Mesenchymal stem cell (in vitro differentiated cells and primary cell): ENCODE measurements around the gene NRXN3.

Experiments
- DNase-seq: peaks from one replicate; pipeline ENCODE4 v3.0.0-alpha.2; 2013
- H2AFZ ChIP-seq: one replicate; pipeline ENCODE4 v1.6.1; 2013; ENCODE audit warnings: low read depth, mild to moderate bottlenecking, control low read depth, inconsistent platforms, low read length, moderate library complexity
- H2AK5ac ChIP-seq: 2 replicates; pipeline ENCODE4 v1.6.1; 2013; ENCODE audit warnings: low read length, moderate library complexity, mild to moderate bottlenecking, inconsistent platforms; ENCODE audit not compliant: severe bottlenecking
- H2BK120ac ChIP-seq: one replicate; pipeline ENCODE4 v1.6.1; 2013; ENCODE audit warnings: low read depth, mild to moderate bottlenecking, inconsistent platforms, low read length, moderate library complexity
- H2BK12ac ChIP-seq, 2 experiments: one replicate each; pipeline ENCODE4 v1.6.1; 2013; ENCODE audit warnings: inconsistent platforms in 2 of 2, low read length in 2 of 2, mild to moderate bottlenecking in 2 of 2, moderate library complexity in 2 of 2, control low read depth in 1 of 2
- H2BK15ac ChIP-seq: one replicate; pipeline ENCODE4 v1.6.1; 2013; ENCODE audit warnings: mild to moderate bottlenecking, low read depth, inconsistent platforms; ENCODE audit not compliant: poor library complexity, severe bottlenecking
- H2BK5ac ChIP-seq: 2 replicates; pipeline ENCODE4 v1.6.1; 2013; ENCODE audit warnings: low read depth, mild to moderate bottlenecking, low read length, control low read depth, inconsistent platforms; ENCODE audit not compliant: poor library complexity, severe bottlenecking
- H3K14ac ChIP-seq, 2 experiments: one replicate each; pipeline ENCODE4 v1.6.1; 2013; ENCODE audit warnings: inconsistent platforms in 2 of 2, low read length in 2 of 2, control low read depth in 1 of 2, mild to moderate bottlenecking in 1 of 2, moderate library complexity in 1 of 2
- H3K18ac ChIP-seq, 2 experiments: one replicate each; pipeline ENCODE4 v1.6.1; 2013; ENCODE audit warnings: inconsistent platforms in 2 of 2, low read length in 2 of 2, control low read depth in 1 of 2, low read depth in 1 of 2, mild to moderate bottlenecking in 1 of 2
- H3K23ac ChIP-seq, 2 experiments: one replicate each; pipeline ENCODE4 v1.6.1; 2013; ENCODE audit warnings: inconsistent platforms in 2 of 2, low read length in 2 of 2, mild to moderate bottlenecking in 2 of 2, moderate library complexity in 2 of 2, control low read depth in 1 of 2
- H3K27ac ChIP-seq: 2 replicates; pipeline ENCODE4 v1.5.1; 2013; ENCODE audit warnings: mild to moderate bottlenecking, moderate library complexity, low read length, control low read depth, inconsistent platforms; ENCODE audit not compliant: poor library complexity, severe bottlenecking
- H3K27me3 ChIP-seq, 2 experiments: 2 replicates each; pipeline versions ENCODE4 v1.6.1 to v1.7.0; 2013; ENCODE audit warnings: low read length in 2 of 2, mild to moderate bottlenecking in 2 of 2, moderate library complexity in 2 of 2, control low read depth in 1 of 2, inconsistent platforms in 1 of 2; ENCODE audit not compliant: control insufficient read depth in 1 of 2, insufficient read depth in 1 of 2
- H3K36me3 ChIP-seq, 2 experiments: 2 replicates each; pipeline versions ENCODE4 v1.6.1 to v1.7.0; 2013; ENCODE audit warnings: low read length in 2 of 2, control low read depth in 1 of 2, inconsistent platforms in 1 of 2, low read depth in 1 of 2, mild to moderate bottlenecking in 1 of 2; ENCODE audit not compliant: insufficient read depth in 2 of 2, control insufficient read depth in 1 of 2
- H3K4ac ChIP-seq, 2 experiments: one replicate each; pipeline ENCODE4 v1.6.1; 2013; ENCODE audit warnings: inconsistent platforms in 2 of 2, low read length in 2 of 2, mild to moderate bottlenecking in 2 of 2, moderate library complexity in 2 of 2, control low read depth in 1 of 2, low read depth in 1 of 2
- H3K4me1 ChIP-seq: 2 replicates; pipeline ENCODE4 v1.6.1; 2013; ENCODE audit warnings: low read depth, low read length, control low read depth; ENCODE audit not compliant: control insufficient read depth, insufficient read depth
- H3K4me2 ChIP-seq: 2 replicates; pipeline ENCODE4 v1.6.1; 2013; ENCODE audit warnings: low read length, mild to moderate bottlenecking, inconsistent platforms; ENCODE audit not compliant: poor library complexity, severe bottlenecking
- H3K4me3 ChIP-seq, 2 experiments: 2 replicates each; pipeline versions ENCODE4 v1.5.1 to v1.7.0; 2013; ENCODE audit warnings: low read length in 2 of 2, mild to moderate bottlenecking in 2 of 2, control low read depth in 1 of 2, low read depth in 1 of 2; ENCODE audit not compliant: insufficient read depth in 1 of 2
- H3K79me1 ChIP-seq: replicated peaks from 2 replicates; pipeline ENCODE4 v1.6.1; 2013; ENCODE audit warnings: mild to moderate bottlenecking, control low read depth, low read length, inconsistent platforms; ENCODE audit not compliant: poor library complexity, severe bottlenecking
- H3K9ac ChIP-seq: 2 replicates; pipeline ENCODE4 v1.7.0; 2013; ENCODE audit warnings: mild to moderate bottlenecking, low read length, moderate library complexity
- H3K9me3 ChIP-seq: 2 replicates; pipeline ENCODE4 v1.7.0; 2013; ENCODE audit warnings: mild to moderate bottlenecking, low read length; ENCODE audit not compliant: control insufficient read depth
- H4K8ac ChIP-seq: one replicate; pipeline ENCODE4 v1.6.1; 2013; ENCODE audit warnings: inconsistent platforms, mild to moderate bottlenecking, low read length, moderate library complexity
- H4K91ac ChIP-seq: one replicate; pipeline ENCODE4 v1.6.1; 2013; ENCODE audit warnings: mild to moderate bottlenecking, low read length, inconsistent platforms
- WGBS: methylation state at CpG from one replicate; pipeline ENCODE4 v1.1.7; 2013; ENCODE audit warnings: mixed read lengths; 5-methylcytosine and 5-hydroxymethylcytosine counted together

NRXN3 gene

GRCh38 chr14:78186277-78186676, 16.1 kb downstream of the NRXN3 start:
- H3K18ac ChIP-seq = no peak overlapping the region
- H2BK12ac ChIP-seq = no peak overlapping the region
- no peak overlapping the region for H3K4me2 ChIP-seq
- no peak overlapping the region for H3K14ac ChIP-seq
- no peak overlapping the region for H3K4ac ChIP-seq
- H2BK15ac ChIP-seq = no peak overlapping the region
- H3K27me3 ChIP-seq = no peaks in the 10 kb centered on the region
- H3K27ac ChIP-seq = no peak overlapping the region
- 79% methylated on average over 6 of the region's 6 CpGs for WGBS
- no peak overlapping the region for H3K23ac ChIP-seq
- no peak overlapping the region for H4K8ac ChIP-seq
- no peak overlapping the region for H2AK5ac ChIP-seq
- DNase-seq = no peak
- H3K36me3 ChIP-seq = no peaks in the 10 kb centered on the region
- H4K91ac ChIP-seq = no peak overlapping the region
- no peak overlapping the region for H3K4me3 ChIP-seq
- H3K9ac ChIP-seq = no peak overlapping the region
- no peaks in the 10 kb centered on the region for H3K9me3 ChIP-seq
- no peaks in the 10 kb centered on the region for H3K4me1 ChIP-seq
- H2AFZ ChIP-seq = no peak overlapping the region
- H3K79me1 ChIP-seq = no peaks in the 10 kb centered on the region
- H2BK5ac ChIP-seq = no peak overlapping the region
- no peak overlapping the region for H2BK120ac ChIP-seq

GRCh38 chr14:78188882-78189281, 18.7 kb downstream of the NRXN3 start:
- Histone ChIP-seq H3K4ac (no peak overlapping the region), H2BK15ac (no peak overlapping the region), H3K27ac (no peak overlapping the region), H3K9me3 (no peaks in the 10 kb centered on the region), H2BK120ac (no peak overlapping the region), H4K91ac (no peak overlapping the region), H3K9ac (no peak overlapping the region), H3K4me1 (no peaks in the 10 kb centered on the region), H2AK5ac (no peak overlapping the region), H2BK12ac (no peak overlapping the region), H3K36me3 (no peaks in the 10 kb centered on the region), H3K23ac (no peak overlapping the region), H2BK5ac (no peak overlapping the region), H3K27me3 (no peaks in the 10 kb centered on the region), H3K14ac (no peak overlapping the region), H3K4me3 (no peak overlapping the region), H4K8ac (no peak overlapping the region), H3K18ac (no peak overlapping the region), H3K79me1 (no peaks in the 10 kb centered on the region), H2AFZ (no peak overlapping the region), H3K4me2 (no peak overlapping the region)
- DNase-seq = no peak
- WGBS = 49% methylated on average over 3 of the region's 3 CpGs

DNA sequence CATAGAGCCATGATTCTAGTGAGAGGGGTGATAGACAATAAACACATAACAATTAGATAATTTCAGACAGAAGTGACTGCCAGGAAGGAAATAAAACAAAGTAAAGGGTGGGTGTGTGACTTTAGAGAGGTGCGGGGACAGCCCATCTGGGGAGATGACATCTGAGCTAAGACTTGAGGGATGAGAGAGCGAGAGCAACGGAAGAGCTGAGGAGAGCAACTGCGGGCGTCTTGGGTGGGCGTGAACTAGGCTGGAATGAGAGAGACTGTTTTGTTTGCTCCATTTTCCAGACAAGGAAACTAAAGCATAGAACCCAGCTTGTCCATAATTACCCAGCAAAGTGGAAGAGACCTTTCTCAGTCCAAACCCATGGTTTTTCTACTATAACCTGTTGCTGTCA, 25.3 kb downstream of the NRXN3 start:
- no peak overlapping the region for H3K9ac ChIP-seq
- no peak overlapping the region for H2AK5ac ChIP-seq
- no peak overlapping the region for H4K8ac ChIP-seq
- no peak overlapping the region for H3K4me2 ChIP-seq
- no peak overlapping the region for H3K4ac ChIP-seq
- H2AFZ ChIP-seq = no peak overlapping the region
- no peak overlapping the region for H2BK15ac ChIP-seq
- no peaks in the 10 kb centered on the region for H3K9me3 ChIP-seq
- H3K36me3 ChIP-seq = no peaks in the 10 kb centered on the region
- no peak overlapping the region for H3K18ac ChIP-seq
- H3K27ac ChIP-seq = no peak overlapping the region
- H3K4me3 ChIP-seq = no peak overlapping the region
- DNase-seq = no peak
- H3K23ac ChIP-seq = no peak overlapping the region
- no peaks in the 10 kb centered on the region for H3K27me3 ChIP-seq
- no peak overlapping the region for H2BK5ac ChIP-seq
- 82% methylated on average over 6 of the region's 6 CpGs for WGBS
- no peak overlapping the region for H4K91ac ChIP-seq
- H3K4me1 ChIP-seq = no peaks in the 10 kb centered on the region
- H2BK12ac ChIP-seq = no peak overlapping the region
- no peak overlapping the region for H2BK120ac ChIP-seq
- no peak overlapping the region for H3K14ac ChIP-seq
- no peaks in the 10 kb centered on the region for H3K79me1 ChIP-seq

DNA sequence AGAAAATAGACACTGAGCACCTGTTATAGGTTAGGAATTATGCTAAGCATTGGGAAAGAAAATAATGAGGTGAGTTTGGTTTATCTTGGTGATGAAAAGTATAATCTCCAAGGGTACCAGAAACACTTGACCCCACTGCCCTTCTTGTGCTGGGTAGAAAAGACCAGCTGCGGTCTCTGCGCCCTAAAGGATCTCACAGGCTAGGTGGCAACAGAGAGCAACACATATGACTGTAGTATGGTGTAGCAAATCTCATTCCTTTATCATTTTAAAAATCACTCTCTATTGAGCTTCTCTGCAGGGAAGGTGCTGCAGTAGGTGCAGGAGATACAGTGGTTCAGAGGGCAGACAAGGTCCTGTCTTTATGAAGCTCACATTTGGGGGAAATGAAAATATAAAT, 26.1 kb downstream of the NRXN3 start:
- no CpG with 5 or more reads among the region's 2 CpGs for WGBS
- no peaks in the 10 kb centered on the region for H3K9me3 ChIP-seq
- H3K4me1 ChIP-seq = no peaks in the 10 kb centered on the region
- no peak overlapping the region for H2AFZ ChIP-seq
- no peak overlapping the region for H2AK5ac ChIP-seq
- H4K91ac ChIP-seq = no peak overlapping the region
- no peaks in the 10 kb centered on the region for H3K36me3 ChIP-seq
- no peak overlapping the region for H2BK15ac ChIP-seq
- H3K79me1 ChIP-seq = no peaks in the 10 kb centered on the region
- no peak overlapping the region for H3K18ac ChIP-seq
- H3K27ac ChIP-seq = no peak overlapping the region
- H3K4me3 ChIP-seq = no peak overlapping the region
- H3K9ac ChIP-seq = no peak overlapping the region
- DNase-seq = no peak
- no peak overlapping the region for H3K4ac ChIP-seq
- no peak overlapping the region for H3K14ac ChIP-seq
- H3K23ac ChIP-seq = no peak overlapping the region
- no peaks in the 10 kb centered on the region for H3K27me3 ChIP-seq
- H3K4me2 ChIP-seq = no peak overlapping the region
- no peak overlapping the region for H2BK120ac ChIP-seq
- H2BK5ac ChIP-seq = no peak overlapping the region
- no peak overlapping the region for H4K8ac ChIP-seq
- H2BK12ac ChIP-seq = no peak overlapping the region
